Ovary (tissue), 9 donors: Measurements from ENCODE around the gene NUP62. TPM values are rescaled to one million over a fixed set of nuclear protein-coding genes. Genes with fewer than 3 reads are reported as not detected.

Experiments used
- DNase-seq, 5 donors: peaks; one replicate each; pipeline ENCODE4 v3.0.0-alpha.2; 2019 to 2020
- H3K27ac ChIP-seq, 2 donors: fragments of 200-600 bp; one replicate each; pipeline versions ENCODE4 v1.5.1 to v1.8.0; 2019 to 2022
- H3K27me3 ChIP-seq: fragments of 200-600 bp; one replicate; pipeline ENCODE4 v1.8.0; 2022
- H3K36me3 ChIP-seq: fragments of 200-600 bp; sonication (generic); one replicate; pipeline ENCODE4 v1.5.1; 2019
- H3K4me1 ChIP-seq: one replicate; pipeline ENCODE4 v1.8.1; 2013; ENCODE audit warnings: mild to moderate bottlenecking, moderate library complexity; ENCODE audit not compliant: insufficient read depth
- H3K4me3 ChIP-seq: fragments of 200-600 bp; sonication (generic); one replicate; pipeline ENCODE4 v1.5.1; 2017
- H3K9me3 ChIP-seq, 2 donors: fragments of 200-600 bp in 1 of 2; sonication (generic) in 1 of 2; one replicate each; pipeline versions ENCODE4 v1.5.1 to v1.8.1; 2013 to 2019; ENCODE audit warnings: mild to moderate bottlenecking in 1 of 2, moderate library complexity in 1 of 2
- CTCF ChIP-seq, 3 donors: fragments of 450-650 bp in 2 of 3; fragments of 200-600 bp in 1 of 3; IDR thresholded peaks; one replicate each; pipeline versions ENCODE4 v1.5.1 to v1.8.0; 2016 to 2022; ENCODE audit warnings: antibody characterized with exemption in 3 of 3, mild to moderate bottlenecking in 1 of 3
- EP300 ChIP-seq: sonication (generic); formaldehyde crosslinking; IDR thresholded peaks from one replicate; pipeline ENCODE4 v1.6.1; 2017; ENCODE audit warnings: antibody characterized with exemption
- POLR2A ChIP-seq: fragments of 450-650 bp; IDR thresholded peaks from one replicate; pipeline ENCODE4 v1.6.1; 2017; ENCODE audit warnings: antibody characterized with exemption, mild to moderate bottlenecking, moderate library complexity
- WGBS, 3 donors: extraction: QIAGEN DNeasy Blood & Tissue Kit in 1 of 3; methylation state at CpG; one replicate each; pipeline versions ENCODE4 v1.1.5 to v1.1.7; 2013 to 2017; 5-methylcytosine and 5-hydroxymethylcytosine counted together
- intact Hi-C, 4 donors: fragments of 100-400 bp; cut with DNase I; formaldehyde crosslinking; loops; one replicate each; pipeline versions ENCODE4 v1.11.0 to v1.15.1; 2022 to 2023
- polyA plus RNA-seq, 2 donors: library from polyadenylated mRNA; stranded (reverse); fragments of 200-250 nt in 1 of 2; fragments of 350-450 nt in 1 of 2; fragmentation: Illumina TruSeq in 1 of 2; extraction: RNeasy Lipid Tissue Mini Kit (QIAGEN cat#74804) in 1 of 2; gene quantifications; one replicate each; pipeline ENCODE4 v1.2.3, GENCODE V29; 2013 to 2014
- total RNA-seq, 7 donors: library from RNA; depleted of rRNA in 2 of 7; stranded (reverse); fragments of >200 nt in 2 of 7; fragmentation: NEBNext Ultra II Directional in 3 of 7; extraction: Animal tissue kit (Norgen Biotek cat#: 25700) in 3 of 7; gene quantifications; one replicate each; pipeline versions ENCODE4 v1.1.0 to v1.2.4, GENCODE V29; 2016 to 2023
- donor health status: DM: no; HTN: no; CAD: no; lungs with moderate emphysema.
- donor health status: DM: no; HTN: no; CAD: no.
- donor health status: Bipolar disorder and iron deficiency.
- donor health status: DM: yes; HTN: yes; CAD: no.
- donor health status: DM: no; HTN: no; CAD: no.
- donor health status: DM: yes; HTN: yes; CAD: no.

Gene NUP62
- total and polyA plus RNA-seq, 9 donors, result 18.7 to 47.7 (median 37.1) TPM

- H3K36me3 ChIP-seq, result no peaks in the 10 kb centered on the region
- H3K27me3 ChIP-seq, result no peaks in the 10 kb centered on the region
- intact Hi-C loops, result no loop called here
- peaks cover 16% of the 10 kb centered on the region for H3K4me1 ChIP-seq
- no peaks in the 10 kb centered on the region for H3K9me3 ChIP-seq
- peak overlapping the region in 1 of 2 donors; percentile 86 for H3K27ac ChIP-seq
- TF ChIP-seq EP300 (no peak), POLR2A (no peak), CTCF (IDR thresholded peaks at IDR 0.05) (no peak)
- peak overlapping the region; percentile 14 for H3K4me3 ChIP-seq
- WGBS, 3 donors, result 5 to 26% (median 18%) methylated on average over 10 of the region's 10 CpGs
- peak in 1 of 5 donors; percentile 58 for DNase-seq
Observed at GRCh38 chr19:49957262-49957915, 28.1 kb upstream of the NUP62 start.

DNA sequence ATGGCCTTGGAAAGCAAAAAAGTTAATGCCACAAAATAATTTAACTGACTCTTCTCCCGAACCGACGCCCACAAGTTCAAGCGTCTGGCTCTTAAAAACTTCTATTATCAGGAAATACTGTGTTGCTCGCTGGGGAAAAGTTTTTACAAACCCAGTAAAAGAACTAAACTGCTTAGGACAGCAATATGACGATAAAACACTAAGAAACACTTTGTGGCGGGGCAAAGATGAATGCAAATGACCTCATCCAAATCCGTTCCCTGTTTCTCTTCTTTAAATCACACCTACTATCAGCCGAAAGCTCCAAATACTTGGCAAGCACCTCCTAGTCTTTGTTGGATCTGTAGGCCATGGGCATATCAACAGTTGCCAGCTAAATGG lies 26.8 kb upstream of the NUP62 start:
- no peak for TF ChIP-seq POLR2A
- no peak for TF ChIP-seq CTCF (IDR thresholded peaks at IDR 0.05)
- TF ChIP-seq EP300, result no peak
- peak overlapping the region; percentile 14 for H3K4me3 ChIP-seq

GRCh38 chr19:49954933-49955332 lies 25.6 kb upstream of the NUP62 start:
- no peaks in the 10 kb centered on the region for H3K36me3 ChIP-seq
- H3K9me3 ChIP-seq, result no peaks in the 10 kb centered on the region
- H3K27me3 ChIP-seq, result no peaks in the 10 kb centered on the region
- peaks cover 35% of the 10 kb centered on the region for H3K4me1 ChIP-seq
- 2 to 12% (median 5%) methylated on average over 11 of the region's 11 CpGs for WGBS, 3 donors
- H3K4me3 ChIP-seq, result no peak overlapping the region
- intact Hi-C loops, result no loop called here
- no peak for TF ChIP-seq EP300
- no peak for TF ChIP-seq CTCF (IDR thresholded peaks at IDR 0.05)
- TF ChIP-seq POLR2A, result no peak
- peak overlapping the region in 1 of 2 donors; percentile 86 for H3K27ac ChIP-seq
- peak in 1 of 5 donors; percentile 45 for DNase-seq

More for the DNA sequence above, 26.8 kb upstream of the NUP62 start:
- H3K9me3 ChIP-seq, result no peaks in the 10 kb centered on the region
- intact Hi-C loops, result no loop called here
- 2 to 14% (median 11%) methylated on average over 9 of the region's 9 CpGs for WGBS, 3 donors
- DNase-seq, result no peak
- peaks cover 27% of the 10 kb centered on the region for H3K4me1 ChIP-seq
- no peaks in the 10 kb centered on the region for H3K36me3 ChIP-seq
- no peaks in the 10 kb centered on the region for H3K27me3 ChIP-seq
- peak overlapping the region in 1 of 2 donors; percentile 86 for H3K27ac ChIP-seq

GRCh38 chr19:49954092-49954829 lies 25.0 kb upstream of the NUP62 start:
- H3K4me1 ChIP-seq, result peaks cover 40% of the 10 kb centered on the region
- no peak for TF ChIP-seq EP300
- TF ChIP-seq CTCF (IDR thresholded peaks at IDR 0.05), result peak in 1 of 3 donors; percentile 6
- intact Hi-C loops, result no loop called here
- H3K27ac ChIP-seq, result peak overlapping the region in 1 of 2 donors; percentile 86
- H3K4me3 ChIP-seq, result no peak overlapping the region
- H3K9me3 ChIP-seq, result no peaks in the 10 kb centered on the region
- no peaks in the 10 kb centered on the region for H3K36me3 ChIP-seq
- peak; percentile 66 to 81 (median 72) for DNase-seq
- WGBS, 3 donors, result 2 to 8% (median 3%) methylated on average over 12 of the region's 12 CpGs
- H3K27me3 ChIP-seq, result no peaks in the 10 kb centered on the region
